OCI-LY7 (cell line): Measurements from ENCODE around the gene PHETA1. TPM values are rescaled to one million over a fixed set of nuclear protein-coding genes. Genes with fewer than 3 reads are reported as not detected.

Source experiments
- BruUV-seq: library from RNA; stranded (reverse); fragments of 400-500 nt; replicated peaks from 2 replicates; lab custom pipeline; 2021; lab: Mats Ljungman, UMichigan
- CTCF ChIA-PET: fragments of 300-600 bp; sonication (Branson Sonifier 250); formaldehyde crosslinking; loops from one replicate; lab custom pipeline; 2022; ENCODE audit warnings: antibody characterized with exemption; ENCODE audit not compliant: unreplicated experiment; lab: Charles Lee
- POLR2A ChIA-PET: fragments of 300-600 bp; sonication (Branson Sonifier 250); formaldehyde crosslinking; loops from one replicate; lab custom pipeline; 2022; ENCODE audit warnings: antibody characterized with exemption; lab: Charles Lee
- DNase-seq: peaks from one replicate; pipeline ENCODE4 v3.0.0-alpha.2; 2015; ENCODE audit warnings: low spot score
- H2AFZ ChIP-seq: fragments of 200-600 bp; sonication (generic), shearing (Covaris generic); 2 replicates; pipeline ENCODE4 v1.6.1; 2014; ENCODE audit warnings: mild to moderate bottlenecking, antibody characterized with exemption, low read length, moderate library complexity
- H3K27ac ChIP-seq: fragments of 200-600 bp; sonication (generic); 2 replicates; pipeline ENCODE4 v1.5.1; 2014; ENCODE audit warnings: mixed run types, low read depth, mild to moderate bottlenecking, moderate library complexity, low read length, inconsistent platforms; ENCODE audit not compliant: poor library complexity, severe bottlenecking
- H3K36me3 ChIP-seq: fragments of 200-600 bp; sonication (generic); 2 replicates; pipeline ENCODE4 v1.6.1; 2014; ENCODE audit warnings: mild to moderate bottlenecking, antibody characterized with exemption, low read length, moderate library complexity, mixed read lengths; ENCODE audit not compliant: insufficient read depth
- H3K4me1 ChIP-seq: fragments of 200-600 bp; sonication (generic); 2 replicates; pipeline ENCODE4 v1.5.1; 2014; ENCODE audit warnings: mild to moderate bottlenecking, low read length; ENCODE audit not compliant: insufficient read depth, poor library complexity, severe bottlenecking
- H3K4me2 ChIP-seq: fragments of 200-600 bp; sonication (generic); 2 replicates; pipeline ENCODE4 v1.6.1; 2014; ENCODE audit warnings: mild to moderate bottlenecking, low read length
- H3K4me3 ChIP-seq: fragments of 200-600 bp; sonication (generic); 2 replicates; pipeline ENCODE4 v1.5.1; 2014; ENCODE audit warnings: mild to moderate bottlenecking, low read depth, low read length; ENCODE audit not compliant: poor library complexity, severe bottlenecking
- H3K79me2 ChIP-seq: fragments of 200-600 bp; sonication (generic); 2 replicates; pipeline ENCODE4 v1.6.1; 2016; ENCODE audit warnings: low read depth, mild to moderate bottlenecking, low read length, moderate library complexity, mixed read lengths; ENCODE audit not compliant: insufficient read depth
- H3K9me2 ChIP-seq: fragments of 200-600 bp; sonication (generic); 2 replicates; pipeline ENCODE4 v1.6.1; 2016; ENCODE audit warnings: mild to moderate bottlenecking, low read length, mixed read lengths; ENCODE audit not compliant: insufficient read depth
- H3K9me3 ChIP-seq: fragments of 200-600 bp; sonication (generic); 2 replicates; pipeline ENCODE4 v1.6.1; 2014; ENCODE audit warnings: mild to moderate bottlenecking, mixed run types, low read length, mixed read lengths
- H4K20me1 ChIP-seq: fragments of 200-600 bp; sonication (generic); 2 replicates; pipeline ENCODE4 v1.6.1; 2014; ENCODE audit warnings: mild to moderate bottlenecking, antibody characterized with exemption, low read length, moderate library complexity, mixed read lengths; ENCODE audit not compliant: insufficient read depth
- EZH2phosphoT487 ChIP-seq: fragments of 200-600 bp; sonication (generic); IDR thresholded peaks from 2 replicates; pipeline ENCODE4 v1.6.1; 2018; ENCODE audit warnings: low read depth, borderline replicate concordance, mild to moderate bottlenecking, mixed run types, antibody characterized with exemption, low read length, moderate library complexity, mixed read lengths
- intact Hi-C: fragments of 100-400 bp; cut with micrococcal nuclease; formaldehyde crosslinking; loops from one replicate; pipeline ENCODE4 v1.10.0; 2022; ENCODE audit not compliant: unreplicated experiment
- total RNA-seq, 2 experiments: library from RNA; depleted of rRNA in 1 of 2; stranded (reverse); fragments of >200 nt in 1 of 2; shearing (Covaris generic) in 1 of 2; gene quantifications; 2 replicates each; pipeline ENCODE4 v1.2.3, GENCODE V29; 2014 to 2022
- TF ChIP-seq, protein P1 (sequence below): fragments of 200-600 bp; sonication (generic); conservative IDR thresholded peaks from 2 replicates; pipeline ENCODE4 v1.5.1; 2014; ENCODE audit warnings: mild to moderate bottlenecking, antibody characterized with exemption, low read length, moderate library complexity, mixed read lengths

The PHETA1 gene
- total RNA-seq, 2 experiments from 2014 or later = 0.73 to 2.7 TPM

DNA sequence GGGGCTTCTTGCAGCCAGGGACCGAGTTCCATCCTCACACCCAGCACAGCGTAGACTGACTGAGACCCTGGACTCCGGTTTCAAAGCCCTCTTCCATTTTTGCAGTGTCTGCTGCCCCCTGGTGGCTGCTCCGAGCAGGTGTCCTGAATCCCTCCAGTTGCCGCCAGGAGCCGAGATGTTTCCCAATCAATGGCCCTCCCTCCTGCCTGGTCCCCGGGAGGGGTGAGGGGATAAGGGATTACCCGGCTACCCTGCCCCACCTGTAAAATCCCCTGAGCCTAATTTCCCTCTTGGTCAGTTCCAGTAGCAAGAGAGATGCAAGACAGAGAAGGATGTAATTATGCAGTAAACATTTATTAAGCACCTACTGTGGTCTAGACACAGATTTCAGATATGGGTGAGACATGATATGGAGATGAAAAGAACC is 55.0 kb downstream of the PHETA1 start:
- peak; percentile 63 for DNase-seq
- no peaks in the 10 kb centered on the region for H3K79me2 ChIP-seq
- H3K27ac ChIP-seq = no peak overlapping the region
- CTCF ChIA-PET = no interaction called here
- H3K9me3 ChIP-seq = no peaks in the 10 kb centered on the region
- POLR2A ChIA-PET = interaction anchor here (0.6 to 0.7 kb wide), 2 partner anchors 38 to 239 kb away, joined by 3 to 6 read pairs; no protein-coding TSS in a partner anchor
- no peaks in the 10 kb centered on the region for H3K4me1 ChIP-seq
- no peaks in the 10 kb centered on the region for H4K20me1 ChIP-seq
- intact Hi-C loops = loop anchor here (1.0 to 5.0 kb wide), 3 partner anchors 292 to 417 kb away; no protein-coding TSS in a partner anchor
- H3K4me2 ChIP-seq = no peak overlapping the region
- no peaks in the 10 kb centered on the region for H3K9me2 ChIP-seq
- no peaks in the 10 kb centered on the region for H3K36me3 ChIP-seq
- TF ChIP-seq, protein P1, sequence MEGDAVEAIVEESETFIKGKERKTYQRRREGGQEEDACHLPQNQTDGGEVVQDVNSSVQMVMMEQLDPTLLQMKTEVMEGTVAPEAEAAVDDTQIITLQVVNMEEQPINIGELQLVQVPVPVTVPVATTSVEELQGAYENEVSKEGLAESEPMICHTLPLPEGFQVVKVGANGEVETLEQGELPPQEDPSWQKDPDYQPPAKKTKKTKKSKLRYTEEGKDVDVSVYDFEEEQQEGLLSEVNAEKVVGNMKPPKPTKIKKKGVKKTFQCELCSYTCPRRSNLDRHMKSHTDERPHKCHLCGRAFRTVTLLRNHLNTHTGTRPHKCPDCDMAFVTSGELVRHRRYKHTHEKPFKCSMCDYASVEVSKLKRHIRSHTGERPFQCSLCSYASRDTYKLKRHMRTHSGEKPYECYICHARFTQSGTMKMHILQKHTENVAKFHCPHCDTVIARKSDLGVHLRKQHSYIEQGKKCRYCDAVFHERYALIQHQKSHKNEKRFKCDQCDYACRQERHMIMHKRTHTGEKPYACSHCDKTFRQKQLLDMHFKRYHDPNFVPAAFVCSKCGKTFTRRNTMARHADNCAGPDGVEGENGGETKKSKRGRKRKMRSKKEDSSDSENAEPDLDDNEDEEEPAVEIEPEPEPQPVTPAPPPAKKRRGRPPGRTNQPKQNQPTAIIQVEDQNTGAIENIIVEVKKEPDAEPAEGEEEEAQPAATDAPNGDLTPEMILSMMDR = peak; percentile 97
- TF ChIP-seq EZH2phosphoT487 = no peak
- BruUV-seq = no TSS peak
- no peak overlapping the region for H2AFZ ChIP-seq
- no peak overlapping the region for H3K4me3 ChIP-seq

- H3K9me3 ChIP-seq = no peaks in the 10 kb centered on the region
Observed at GRCh38 chr12:111312708-111313107, 56.2 kb downstream of the PHETA1 start.

DNA sequence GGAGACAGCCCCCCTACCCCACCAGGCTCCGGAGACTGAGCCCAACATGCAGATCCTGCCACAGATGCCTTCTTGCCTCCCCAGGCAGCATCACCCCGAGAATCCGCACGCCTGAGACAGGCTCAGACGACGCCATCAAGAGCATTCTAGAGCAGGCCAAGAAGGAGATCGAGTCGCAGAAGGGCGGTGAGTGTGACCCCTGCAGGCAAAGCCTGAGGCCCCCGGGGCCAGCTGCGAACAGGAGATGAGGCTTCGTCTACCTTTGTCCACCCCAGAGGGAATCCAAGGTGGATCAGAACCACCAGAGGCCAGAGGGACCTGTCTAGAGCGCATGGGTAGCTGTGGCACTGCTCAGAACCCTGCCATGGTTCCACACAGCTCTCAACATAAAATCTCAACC is 56.9 kb downstream of the PHETA1 start:
- Histone ChIP-seq H3K79me2 (no peaks in the 10 kb centered on the region), H3K9me2 (no peaks in the 10 kb centered on the region), H3K4me1 (no peaks in the 10 kb centered on the region), H3K9me3 (no peaks in the 10 kb centered on the region), H3K4me2 (no peak overlapping the region), H4K20me1 (no peaks in the 10 kb centered on the region), H3K4me3 (no peak overlapping the region), H2AFZ (no peak overlapping the region), H3K36me3 (no peaks in the 10 kb centered on the region), H3K27ac (no peak overlapping the region)
- intact Hi-C loops = loop anchor here (5.0 kb wide), 1 partner anchor 290 kb away; no protein-coding TSS in a partner anchor
- BruUV-seq = no TSS peak
- POLR2A ChIA-PET = interaction anchor here (0.7 kb wide), 1 partner anchor 297 kb away, joined by 3 read pairs; no protein-coding TSS in a partner anchor
- no peak for DNase-seq
- no peak for TF ChIP-seq EZH2phosphoT487
- TF ChIP-seq, protein P1 = no peak
- CTCF ChIA-PET = no interaction called here

More at GRCh38 chr12:111312708-111313107, 56.2 kb downstream of the PHETA1 start:
- no peaks in the 10 kb centered on the region for H3K4me1 ChIP-seq
- TF ChIP-seq, protein P1 = no peak
- no peak for TF ChIP-seq EZH2phosphoT487
- no peak overlapping the region for H3K4me2 ChIP-seq
- intact Hi-C loops = loop anchor here (1.0 to 5.0 kb wide), 2 partner anchors 290 to 375 kb away; no protein-coding TSS in a partner anchor
- ChIA-PET POLR2A (no interaction called here), CTCF (no interaction called here)
- H3K79me2 ChIP-seq = no peaks in the 10 kb centered on the region
- H2AFZ ChIP-seq = no peak overlapping the region
- no peaks in the 10 kb centered on the region for H3K9me2 ChIP-seq
- H4K20me1 ChIP-seq = no peaks in the 10 kb centered on the region
- no TSS peak for BruUV-seq
- no peak for DNase-seq
- H3K4me3 ChIP-seq = no peak overlapping the region
- H3K36me3 ChIP-seq = no peaks in the 10 kb centered on the region
- H3K27ac ChIP-seq = no peak overlapping the region
